ENCODE measurements around the gene FOXI3.

Gene FOXI3

GRCh38 chr2:88450186-88450585 is 2.3 kb downstream of the FOXI3 start:
- H3K4me3 ChIP-seq (replicated peaks; ENCODE audit: low read depth, low read length) = no peak overlapping the region
- DNase-seq (ENCODE audit: extremely low read depth, insufficient read length) = no peak
- TF ChIP-seq CTCF (IDR thresholded peaks at IDR 0.05; ENCODE audit: insufficient read depth, low read length, poor library complexity, severe bottlenecking) = no peak
- peaks cover 3% of the 10 kb centered on the region for H3K27me3 ChIP-seq (replicated peaks; ENCODE audit: control insufficient read depth, insufficient read depth, low read length)
- no peaks in the 10 kb centered on the region for H3K36me3 ChIP-seq (ENCODE audit: control insufficient read depth, insufficient read depth, low read length)

GRCh38 chr2:88448248-88448647 is 4.2 kb downstream of the FOXI3 start:
- DNase-seq (ENCODE audit: extremely low read depth, insufficient read length) = no peak

GRCh38 chr2:88443353-88443938 is 9.0 kb downstream of the FOXI3 start:
- TF ChIP-seq CTCF (IDR thresholded peaks at IDR 0.05; ENCODE audit: insufficient read depth, low read length, poor library complexity, severe bottlenecking) = no peak
- no peaks in the 10 kb centered on the region; the same call in none of the 2 replicates for H3K27me3 ChIP-seq (replicated peaks; ENCODE audit: control insufficient read depth, insufficient read depth, low read length)

More at GRCh38 chr2:88448248-88448647, 4.2 kb downstream of the FOXI3 start:
- Histone ChIP-seq H3K4me3 (replicated peaks; ENCODE audit: low read depth, low read length) (no peak overlapping the region), H3K27me3 (replicated peaks; ENCODE audit: control insufficient read depth, insufficient read depth, low read length) (peaks cover 3% of the 10 kb centered on the region), H3K36me3 (ENCODE audit: control insufficient read depth, insufficient read depth, low read length) (no peaks in the 10 kb centered on the region)
- TF ChIP-seq CTCF (IDR thresholded peaks at IDR 0.05; ENCODE audit: insufficient read depth, low read length, poor library complexity, severe bottlenecking) = no peak

GRCh38 chr2:88442473-88442872 is 10.0 kb downstream of the FOXI3 start:
- Histone ChIP-seq H3K36me3 (ENCODE audit: control insufficient read depth, insufficient read depth, low read length) (no peaks in the 10 kb centered on the region), H3K4me3 (replicated peaks; ENCODE audit: low read depth, low read length) (no peak overlapping the region), H3K27me3 (replicated peaks; ENCODE audit: control insufficient read depth, insufficient read depth, low read length) (no peaks in the 10 kb centered on the region; the same call in none of the 2 replicates)
- DNase-seq (ENCODE audit: extremely low read depth, insufficient read length) = no peak
- no peak for TF ChIP-seq CTCF (IDR thresholded peaks at IDR 0.05; ENCODE audit: insufficient read depth, low read length, poor library complexity, severe bottlenecking)

More at GRCh38 chr2:88443353-88443938, 9.0 kb downstream of the FOXI3 start:
- Histone ChIP-seq H3K4me3 (replicated peaks; ENCODE audit: low read depth, low read length) (no peak overlapping the region), H3K36me3 (ENCODE audit: control insufficient read depth, insufficient read depth, low read length) (no peaks in the 10 kb centered on the region)
- DNase-seq (ENCODE audit: extremely low read depth, insufficient read length) = no peak

- TF ChIP-seq CTCF (IDR thresholded peaks at IDR 0.05; ENCODE audit: insufficient read depth, low read length, poor library complexity, severe bottlenecking) = no peak
- Histone ChIP-seq H3K36me3 (ENCODE audit: control insufficient read depth, insufficient read depth, low read length) (no peaks in the 10 kb centered on the region), H3K4me3 (replicated peaks; ENCODE audit: low read depth, low read length) (no peak overlapping the region), H3K27me3 (replicated peaks; ENCODE audit: control insufficient read depth, insufficient read depth, low read length) (no peaks in the 10 kb centered on the region; the same call in none of the 2 replicates)
- no peak for DNase-seq (ENCODE audit: extremely low read depth, insufficient read length)
These were observed 10.4 kb downstream of the FOXI3 start for GRCh38 chr2:88442061-88442460.

- H3K27me3 ChIP-seq (replicated peaks; ENCODE audit: control insufficient read depth, insufficient read depth, low read length) = no peaks in the 10 kb centered on the region; the same call in 1 of the 2 replicates
- DNase-seq (ENCODE audit: extremely low read depth, insufficient read length) = no peak
- no peak overlapping the region for H3K4me3 ChIP-seq (replicated peaks; ENCODE audit: low read depth, low read length)
- TF ChIP-seq CTCF (IDR thresholded peaks at IDR 0.05; ENCODE audit: insufficient read depth, low read length, poor library complexity, severe bottlenecking) = no peak
- no peaks in the 10 kb centered on the region for H3K36me3 ChIP-seq (ENCODE audit: control insufficient read depth, insufficient read depth, low read length)
These were observed 15.5 kb downstream of the FOXI3 start for GRCh38 chr2:88437010-88437409.

Data from GM06990 (cell line).